Transverse colon (tissue), 4 donors: Measurements from ENCODE around the gene DAGLB. TPM values are rescaled to one million over a fixed set of nuclear protein-coding genes. Genes with fewer than 3 reads are reported as not detected.
A peak's percentile ranks its signal among the peaks of the same experiment; 100 is the strongest.

ENCODE experiments used
- DNase-seq: peaks from one replicate; pipeline ENCODE4 v3.0.0-alpha.2; 2019
- H3K27ac ChIP-seq, 4 donors: fragments of 200-600 bp; sonication (generic); 2 replicates each; pipeline ENCODE4 v1.5.1; 2016 to 2018; ENCODE audit warnings: inconsistent platforms in 4 of 4
- H3K27me3 ChIP-seq: fragments of 200-600 bp; sonication (generic); 2 replicates; pipeline ENCODE4 v1.5.1; 2017; ENCODE audit warnings: inconsistent platforms
- H3K36me3 ChIP-seq, 4 donors: fragments of 200-600 bp; sonication (generic); 2 replicates each; pipeline ENCODE4 v1.5.1; 2017 to 2019; ENCODE audit warnings: inconsistent platforms in 4 of 4
- H3K4me1 ChIP-seq, 4 donors: fragments of 200-600 bp; sonication (generic); 2 replicates each; pipeline ENCODE4 v1.5.1; 2017 to 2020; ENCODE audit warnings: inconsistent platforms in 4 of 4
- H3K4me3 ChIP-seq, 4 donors: fragments of 200-600 bp; sonication (generic); 1 replicate in 1 of 4; 2 replicates in 3 of 4; pipeline versions ENCODE4 v1.5.1 to v1.6.1; 2017 to 2019; ENCODE audit warnings: inconsistent platforms in 4 of 4
- H3K9me3 ChIP-seq, 2 donors: fragments of 200-600 bp; sonication (generic); 2 replicates each; pipeline ENCODE4 v1.5.1; 2017 to 2019; ENCODE audit warnings: inconsistent platforms in 2 of 2
- CTCF ChIP-seq, 5 experiments: fragments of 200-600 bp in 3 of 5; fragments of 450-650 bp in 2 of 5; sonication (generic) in 3 of 5; IDR thresholded peaks; 1 replicate in 2 of 5; 2 replicates in 3 of 5; pipeline ENCODE4 v1.5.1; 2016 to 2017; ENCODE audit warnings: antibody characterized with exemption in 5 of 5, inconsistent platforms in 3 of 5, mild to moderate bottlenecking in 2 of 5, moderate library complexity in 1 of 5
- EP300 ChIP-seq: sonication (generic); formaldehyde crosslinking; IDR thresholded peaks from one replicate; pipeline ENCODE4 v1.6.1; 2017; ENCODE audit warnings: antibody characterized with exemption, low read depth
- POLR2A ChIP-seq: fragments of 450-650 bp; IDR thresholded peaks from one replicate; pipeline ENCODE4 v1.6.1; 2016; ENCODE audit warnings: antibody characterized with exemption, mild to moderate bottlenecking, moderate library complexity
- POLR2AphosphoS5 ChIP-seq, 3 donors: sonication (generic); formaldehyde crosslinking; IDR thresholded peaks; one replicate each; pipeline ENCODE4 v1.6.1; 2016; ENCODE audit warnings: antibody characterized with exemption in 3 of 3
- WGBS, 2 donors: methylation state at CpG; one replicate each; pipeline ENCODE4 v1.1.5; 2018; ENCODE audit warnings: low coverage in 1 of 2; 5-methylcytosine and 5-hydroxymethylcytosine counted together
- in situ Hi-C, 4 donors: fragments of 200-750 bp; cut with MboI; loops; one replicate each; pipeline versions ENCODE4 v1.15.0 to v1.15.1; 2017; ENCODE audit warnings: low sequenced_read_pairs in 3 of 4, low pct_ligation_motif_present in 1 of 4, low pct_unique_long_range_greater_than_20kb in 1 of 4
- intact Hi-C: fragments of 100-400 bp; cut with DNase I; formaldehyde crosslinking; loops from one replicate; pipeline ENCODE4 v1.15.1; 2023; ENCODE audit warnings: low total_unique reads
- total RNA-seq, 4 donors: library from RNA; depleted of rRNA; stranded (reverse); fragments of >200 nt; gene quantifications; one replicate each; pipeline ENCODE4 v1.1.0, GENCODE V29; 2016

Gene DAGLB
- total RNA-seq, 4 donors from 2014 or later: 5.2 to 59.1 (median 24.3) TPM

- no peaks in the 10 kb centered on the region for H3K9me3 ChIP-seq
- H3K4me3 ChIP-seq: no peak overlapping the region
- no peaks in the 10 kb centered on the region for H3K27me3 ChIP-seq
- WGBS, 2 donors: 93% methylated on average over 5 of the region's 5 CpGs; no CpG with 5 or more reads in 1 of the 2 donors
- H3K27ac ChIP-seq: no peak overlapping the region
- H3K4me1 ChIP-seq: peaks cover 1 to 30% (median 4%) of the 10 kb centered on the region in 4 donors
- TF ChIP-seq EP300 (no peak), POLR2AphosphoS5 (IDR thresholded peaks at IDR 0.05) (no peak), POLR2A (no peak), CTCF (IDR thresholded peaks at IDR 0.05) (no peak)
- H3K36me3 ChIP-seq: peaks cover 0 to 13% (median 4%) of the 10 kb centered on the region in 4 donors
- intact Hi-C loops (no loop called here), in situ Hi-C loops (no loop called here)
- DNase-seq: no peak
Measured at GRCh38 chr7:6440381-6440780, 7.4 kb downstream of the DAGLB start.

GRCh38 chr7:6438427-6438826 is 9.3 kb downstream of the DAGLB start:
- 89% methylated on average over 2 of the region's 2 CpGs for WGBS, 2 donors
- H3K9me3 ChIP-seq: no peaks in the 10 kb centered on the region
- TF ChIP-seq POLR2AphosphoS5 (IDR thresholded peaks at IDR 0.05) (no peak), EP300 (no peak), CTCF (IDR thresholded peaks at IDR 0.05) (no peak), POLR2A (no peak)
- H3K36me3 ChIP-seq: no peaks in the 10 kb centered on the region
- H3K4me1 ChIP-seq: peaks cover 0 to 38% (median 4%) of the 10 kb centered on the region in 4 donors
- no peaks in the 10 kb centered on the region for H3K27me3 ChIP-seq
- intact Hi-C loops (no loop called here), in situ Hi-C loops (no loop called here)
- peak overlapping the region in 1 of 4 donors; percentile 17 for H3K27ac ChIP-seq
- no peak for DNase-seq
- no peak overlapping the region for H3K4me3 ChIP-seq

- peak overlapping the region in 2 of 4 donors; percentile 47 to 63 for H3K27ac ChIP-seq
Measured at GRCh38 chr7:6437251-6437650, 10.5 kb downstream of the DAGLB start.

GRCh38 chr7:6436385-6436685 is 11.4 kb downstream of the DAGLB start:
- H3K4me3 ChIP-seq: no peak overlapping the region
- H3K27ac ChIP-seq: peak overlapping the region; percentile 47 to 80 (median 66)
- in situ Hi-C loops (no loop called here), intact Hi-C loops (no loop called here)
- DNase-seq: no peak
- TF ChIP-seq EP300: no peak
- TF ChIP-seq POLR2A: no peak
- TF ChIP-seq CTCF (IDR thresholded peaks at IDR 0.05): no peak
- TF ChIP-seq POLR2AphosphoS5 (IDR thresholded peaks at IDR 0.05): no peak
- H3K27me3 ChIP-seq: no peaks in the 10 kb centered on the region
- H3K4me1 ChIP-seq: peaks cover 0 to 38% (median 4%) of the 10 kb centered on the region in 4 donors
- 65 to 66% methylated on average over 3 to 10 of the region's 10 CpGs for WGBS, 2 donors
- H3K9me3 ChIP-seq: no peaks in the 10 kb centered on the region
- no peaks in the 10 kb centered on the region for H3K36me3 ChIP-seq

More at GRCh38 chr7:6437251-6437650, 10.5 kb downstream of the DAGLB start:
- intact Hi-C loops (no loop called here), in situ Hi-C loops (no loop called here)
- Histone ChIP-seq H3K9me3 (no peaks in the 10 kb centered on the region), H3K4me3 (no peak overlapping the region), H3K36me3 (no peaks in the 10 kb centered on the region), H3K4me1 (peaks cover 0 to 38% (median 4%) of the 10 kb centered on the region in 4 donors), H3K27me3 (no peaks in the 10 kb centered on the region)
- DNase-seq: no peak
- WGBS, 2 donors: 88 to 98% methylated on average over 5 to 6 of the region's 6 CpGs
- TF ChIP-seq POLR2A (no peak), POLR2AphosphoS5 (IDR thresholded peaks at IDR 0.05) (no peak), EP300 (no peak), CTCF (IDR thresholded peaks at IDR 0.05) (no peak)
